ENCODE results near the gene CRTC2.

- TF ChIP-seq ZNF565 (CRISPR knock-in tag; conservative IDR thresholded peaks at IDR 0.05; ENCODE audit: low read depth) (no peak), ZFP3 (CRISPR knock-in tag; IDR thresholded peaks at IDR 0.05) (no peak), CREB5 (CRISPR knock-in tag; IDR thresholded peaks at IDR 0.05; ENCODE audit: low read depth) (no peak), TCF4 (CRISPR knock-in tag; IDR thresholded peaks at IDR 0.05; ENCODE audit: borderline replicate concordance) (no peak), RARB (CRISPR knock-in tag; IDR thresholded peaks at IDR 0.05) (no peak), ZFP30 (CRISPR knock-in tag; IDR thresholded peaks at IDR 0.05) (no peak), GLIS3 (CRISPR knock-in tag; IDR thresholded peaks at IDR 0.05) (no peak)
Measured at GRCh38 chr1:153928245-153928644, 30.2 kb downstream of the CRTC2 start.
